GM12864 (cell line): ENCODE data around the gene RHOT2.

ENCODE experiments used
- DNase-seq: peaks from one replicate; pipeline ENCODE4 v3.0.0-alpha.2; 2011; ENCODE audit warnings: low read depth
- H3K4me3 ChIP-seq: 2 replicates; pipeline ENCODE4 v1.5.1; 2011; ENCODE audit warnings: mild to moderate bottlenecking, low read depth, low read length, control low read depth
- CTCF ChIP-seq: IDR thresholded peaks from 2 replicates; pipeline ENCODE4 v1.5.1; 2011; ENCODE audit warnings: low read depth, mild to moderate bottlenecking, moderate library complexity, low read length, control low read depth, inconsistent platforms; ENCODE audit errors: missing control alignments

Gene RHOT2

GRCh38 chr16:667780-668518 lies at the start of gene RHOT2:
Gene RHOT2 (plus strand): TSS chr16:668132. CDS start chr16:668200, 68 bp downstream.
- peak; percentile 60 for DNase-seq
- peak within 1 kb of the TSS; percentile 73 for H3K4me3 ChIP-seq
- peak; percentile 81 for TF ChIP-seq CTCF

GRCh38 chr16:619476-620100 lies 48.3 kb upstream of the RHOT2 start:
- TF ChIP-seq CTCF: no peak
- no peak for DNase-seq

GRCh38 chr16:620700-621525 lies 47.0 kb upstream of the RHOT2 start:
- DNase-seq: no peak
- TF ChIP-seq CTCF: no peak
- no peak overlapping the region for H3K4me3 ChIP-seq

More at GRCh38 chr16:619476-620100, 48.3 kb upstream of the RHOT2 start:
- no peak overlapping the region for H3K4me3 ChIP-seq

- DNase-seq: no peak
- TF ChIP-seq CTCF: no peak
- H3K4me3 ChIP-seq: no peak overlapping the region
Observed at GRCh38 chr16:621526-622105, 46.3 kb upstream of the RHOT2 start.

GRCh38 chr16:622920-623280 lies 45.0 kb upstream of the RHOT2 start:
- TF ChIP-seq CTCF: no peak
- no peak for DNase-seq

GRCh38 chr16:624526-625070 lies 43.3 kb upstream of the RHOT2 start:
- H3K4me3 ChIP-seq: no peak overlapping the region
- DNase-seq: no peak
- no peak for TF ChIP-seq CTCF

More at GRCh38 chr16:622920-623280, 45.0 kb upstream of the RHOT2 start:
- H3K4me3 ChIP-seq: no peak overlapping the region
